H1 (cell line): ENCODE measurements around the gene MFAP4. TPM values are rescaled to one million over a fixed set of nuclear protein-coding genes. Genes with fewer than 3 reads are reported as not detected.

Experiments used
- CTCF ChIA-PET: fragments of 300-600 bp; sonication (Branson Sonifier 250); formaldehyde crosslinking; loops from one replicate; lab custom pipeline; 2021; ENCODE audit not compliant: partially characterized antibody; lab: Charles Lee
- POLR2A ChIA-PET: fragments of 300-600 bp; sonication (Branson Sonifier 250); formaldehyde crosslinking; loops from one replicate; lab custom pipeline; 2021; ENCODE audit warnings: inconsistent platforms; ENCODE audit not compliant: partially characterized antibody; lab: Charles Lee
- DNase-seq, 2 experiments: peaks; one replicate each; pipeline versions ENCODE4 v3.0.0 to v3.0.0-alpha.2; 2010 to 2022; ENCODE audit warnings: low spot score in 2 of 2, low read depth in 1 of 2, mixed read lengths in 1 of 2
- FAIRE-seq: peaks from 2 replicates; lab custom pipeline; 2011; peaks lifted over from hg19 to GRCh38; lab: Jason Lieb, UNC
- H2AFZ ChIP-seq: 2 replicates; pipeline ENCODE4 v1.8.1; 2012; ENCODE audit warnings: low read length, inconsistent platforms
- H2AK5ac ChIP-seq: 2 replicates; pipeline ENCODE4 v1.6.1; 2013; ENCODE audit warnings: low read depth, low read length
- H2BK120ac ChIP-seq: replicated peaks from 2 replicates; pipeline ENCODE3; 2013; ENCODE audit warnings: low read depth, low read length, inconsistent platforms
- H2BK12ac ChIP-seq: 2 replicates; pipeline ENCODE4 v1.6.1; 2013; ENCODE audit warnings: low read depth, low read length
- H2BK15ac ChIP-seq: 2 replicates; pipeline ENCODE4 v1.6.1; 2013; ENCODE audit warnings: low read length
- H2BK20ac ChIP-seq: 2 replicates; pipeline ENCODE4 v1.6.1; 2013; ENCODE audit warnings: low read length
- H2BK5ac ChIP-seq: 2 replicates; pipeline ENCODE4 v1.6.1; 2013; ENCODE audit warnings: low read depth, low read length
- H3K14ac ChIP-seq: 2 replicates; pipeline ENCODE4 v1.6.1; 2013; ENCODE audit warnings: inconsistent platforms; ENCODE audit not compliant: insufficient read length
- H3K18ac ChIP-seq: 2 replicates; pipeline ENCODE4 v1.6.1; 2013; ENCODE audit warnings: low read length; ENCODE audit errors: extremely low read depth
- H3K23ac ChIP-seq: 2 replicates; pipeline ENCODE4 v1.6.1; 2013; ENCODE audit warnings: inconsistent platforms; ENCODE audit not compliant: insufficient read length
- H3K23me2 ChIP-seq: 2 replicates; pipeline ENCODE4 v1.6.1; 2013; ENCODE audit warnings: low read depth, low read length
- H3K27ac ChIP-seq: 2 replicates; pipeline ENCODE4 v1.6.1; 2011; ENCODE audit warnings: low read depth, low read length, inconsistent platforms
- H3K27me3 ChIP-seq, 4 experiments: replicated peaks in 1 of 4; 1 replicate in 1 of 4; 2 replicates in 3 of 4; pipeline versions ENCODE4 v1.6.1 to v1.8.1; 2011 to 2013; ENCODE audit warnings: low read length in 3 of 4, mild to moderate bottlenecking in 3 of 4, inconsistent platforms in 2 of 4, mixed read lengths in 2 of 4, moderate library complexity in 1 of 4; ENCODE audit not compliant: control insufficient read depth in 3 of 4, insufficient read depth in 3 of 4; ENCODE audit errors: extremely low read depth in 1 of 4
- H3K36me3 ChIP-seq, 4 experiments: 2 replicates each; pipeline versions ENCODE4 v1.6.1 to v1.8.1; 2011 to 2013; ENCODE audit warnings: mild to moderate bottlenecking in 4 of 4, low read length in 3 of 4, moderate library complexity in 2 of 4, control low read depth in 1 of 4, inconsistent platforms in 1 of 4; ENCODE audit not compliant: insufficient read depth in 4 of 4, control insufficient read depth in 2 of 4
- H3K4ac ChIP-seq: replicated peaks from 2 replicates; pipeline ENCODE3; 2013; ENCODE audit warnings: low read length, low read depth, mixed read lengths, inconsistent platforms; ENCODE audit not compliant: insufficient read length
- H3K4me1 ChIP-seq, 4 experiments: replicated peaks in 1 of 4; 1 replicate in 1 of 4; 2 replicates in 3 of 4; pipeline versions ENCODE4 v1.6.1 to v1.8.1; 2011 to 2013; ENCODE audit warnings: low read length in 3 of 4, inconsistent platforms in 2 of 4, mixed read lengths in 1 of 4; ENCODE audit not compliant: insufficient read depth in 4 of 4, control insufficient read depth in 3 of 4
- H3K4me2 ChIP-seq, 2 experiments: 2 replicates each; pipeline versions ENCODE4 v1.6.1 to v1.8.1; 2011 to 2013; ENCODE audit warnings: low read depth in 2 of 2, low read length in 2 of 2, control low read depth in 1 of 2, inconsistent platforms in 1 of 2, mild to moderate bottlenecking in 1 of 2; ENCODE audit not compliant: insufficient read depth in 1 of 2
- H3K4me3 ChIP-seq, 4 experiments: fragments of 200-600, 300-600 bp in 1 of 4; sonication (generic), shearing (Covaris generic), sonication (Bioruptor Twin) in 1 of 4; 2 replicates each; pipeline versions ENCODE4 v1.5.1 to v1.8.1; 2011 to 2016; ENCODE audit warnings: low read length in 4 of 4, low read depth in 3 of 4, control low read depth in 2 of 4, inconsistent platforms in 2 of 4, mild to moderate bottlenecking in 2 of 4, mixed read lengths in 1 of 4, moderate library complexity in 1 of 4; ENCODE audit not compliant: insufficient read depth in 2 of 4; ENCODE audit errors: extremely low read depth in 1 of 4
- H3K56ac ChIP-seq: replicated peaks from 2 replicates; pipeline ENCODE3; 2013; ENCODE audit warnings: low read depth, mild to moderate bottlenecking, mixed read lengths, low read length, inconsistent platforms; ENCODE audit not compliant: insufficient read length
- H3K79me1 ChIP-seq: 2 replicates; pipeline ENCODE4 v1.6.1; 2013; ENCODE audit warnings: low read depth, low read length, control low read depth
- H3K79me2 ChIP-seq, 2 experiments: 2 replicates each; pipeline versions ENCODE4 v1.6.1 to v1.8.1; 2012 to 2013; ENCODE audit warnings: low read length in 2 of 2, mild to moderate bottlenecking in 2 of 2, inconsistent platforms in 1 of 2; ENCODE audit not compliant: insufficient read depth in 2 of 2, control insufficient read depth in 1 of 2
- H3K9ac ChIP-seq, 4 experiments: replicated peaks in 1 of 4; 1 replicate in 1 of 4; 2 replicates in 3 of 4; pipeline versions ENCODE4 v1.6.1 to v1.8.1; 2011 to 2013; ENCODE audit warnings: low read depth in 3 of 4, low read length in 3 of 4, control low read depth in 2 of 4, mild to moderate bottlenecking in 2 of 4, moderate library complexity in 2 of 4, inconsistent platforms in 1 of 4; ENCODE audit errors: extremely low read depth in 1 of 4
- H3K9me3 ChIP-seq, 2 experiments: 2 replicates each; pipeline versions ENCODE4 v1.6.1 to v1.8.1; 2012 to 2013; ENCODE audit warnings: mild to moderate bottlenecking in 2 of 2, moderate library complexity in 2 of 2, control low read depth in 1 of 2, inconsistent platforms in 1 of 2, low read depth in 1 of 2, low read length in 1 of 2, mixed read lengths in 1 of 2; ENCODE audit not compliant: insufficient read depth in 2 of 2
- H4K20me1 ChIP-seq, 2 experiments: replicated peaks in 1 of 2; 2 replicates each; pipeline versions ENCODE3 to v1.8.1; 2011 to 2013; ENCODE audit warnings: inconsistent platforms in 2 of 2, low read length in 2 of 2, mild to moderate bottlenecking in 1 of 2; ENCODE audit not compliant: insufficient read depth in 2 of 2, control insufficient read depth in 1 of 2
- H4K5ac ChIP-seq: 2 replicates; pipeline ENCODE4 v1.6.1; 2013; ENCODE audit warnings: low read length, low read depth, mixed read lengths, inconsistent platforms; ENCODE audit not compliant: insufficient read length
- H4K8ac ChIP-seq: 2 replicates; pipeline ENCODE4 v1.8.0; 2013; ENCODE audit warnings: mild to moderate bottlenecking, moderate library complexity, low read length, inconsistent platforms; ENCODE audit not compliant: insufficient read depth; ENCODE audit errors: extremely low read depth
- H4K91ac ChIP-seq: replicated peaks from 2 replicates; pipeline ENCODE3; 2013; ENCODE audit warnings: low read length, mixed read lengths, inconsistent platforms; ENCODE audit not compliant: insufficient read length
- BRCA1 ChIP-seq: IDR thresholded peaks from 2 replicates; pipeline ENCODE4 v1.6.1; 2012; ENCODE audit warnings: low read depth, low read length, improper control_type of control experiment
- CBX5 ChIP-seq: fragments of 300-800, 300-1000 bp; sonication (generic); IDR thresholded peaks from 2 replicates; pipeline ENCODE4 v1.7.1; 2016; ENCODE audit warnings: antibody characterized with exemption, low read length, low read depth
- CEBPB ChIP-seq: IDR thresholded peaks from 2 replicates; pipeline ENCODE4 v1.6.1; 2012; ENCODE audit warnings: low read depth, low read length
- EGR1 ChIP-seq: IDR thresholded peaks from 2 replicates; pipeline ENCODE4 v1.6.1; 2011; ENCODE audit warnings: low read depth, low read length, borderline replicate concordance
- POLR2A ChIP-seq, 2 experiments: IDR thresholded peaks; 1 replicate in 1 of 2; 2 replicates in 1 of 2; pipeline ENCODE4 v1.6.1; 2011; ENCODE audit warnings: low read depth in 2 of 2, low read length in 2 of 2, mild to moderate bottlenecking in 2 of 2; ENCODE audit errors: control extremely low read depth in 1 of 2
- POLR2AphosphoS5 ChIP-seq: IDR thresholded peaks from 2 replicates; pipeline ENCODE4 v1.6.1; 2011; ENCODE audit warnings: low read depth, low read length
- SIN3A ChIP-seq, 2 experiments: IDR thresholded peaks in 1 of 2; conservative IDR thresholded peaks in 1 of 2; 2 replicates each; pipeline ENCODE4 v1.6.1; 2011 to 2012; ENCODE audit warnings: low read length in 2 of 2, improper control_type of control experiment in 1 of 2, low read depth in 1 of 2, mild to moderate bottlenecking in 1 of 2
- SIRT6 ChIP-seq: IDR thresholded peaks from one replicate; pipeline ENCODE4 v1.7.1; 2012; ENCODE audit warnings: low read length, inconsistent platforms
- SUZ12 ChIP-seq: fragments of 200-600 bp; sonication (generic); IDR thresholded peaks from 2 replicates; pipeline ENCODE4 v1.6.1; 2012; ENCODE audit warnings: mild to moderate bottlenecking, inconsistent platforms, low read length, moderate library complexity, mixed read lengths
- TBP ChIP-seq: IDR thresholded peaks from 2 replicates; pipeline ENCODE4 v1.6.1; 2011; ENCODE audit warnings: low read depth, low read length, improper control_type of control experiment
- TEAD4 ChIP-seq: IDR thresholded peaks from 2 replicates; pipeline ENCODE4 v1.6.1; 2012; ENCODE audit warnings: low read depth, low read length, inconsistent platforms, mixed read lengths
- WGBS, 2 experiments: shearing (Covaris generic) in 1 of 2; methylation state at CpG; one replicate each; pipeline versions ENCODE4 v1.1.6 to v1.1.7; 2013 to 2015; ENCODE audit warnings: low lambda C conversion rate in 2 of 2, mixed read lengths in 2 of 2, inconsistent platforms in 1 of 2, low coverage in 1 of 2, missing lambda C conversion rate in 1 of 2; ENCODE audit not compliant: insufficient replicate concordance in 2 of 2, insufficient coverage in 1 of 2, insufficient read length in 1 of 2; ENCODE audit errors: extremely low coverage in 1 of 2, missing lambda C conversion rate in 1 of 2; 5-methylcytosine and 5-hydroxymethylcytosine counted together
- polyA plus RNA-seq, 7 experiments: library from polyadenylated mRNA; depleted of rRNA in 3 of 7; stranded (reverse) in 5 of 7; unstranded in 2 of 7; fragments of >200 nt in 5 of 7; fragments of 200-250 nt in 2 of 7; gene quantifications; 1 replicate in 5 of 7; 2 replicates in 1 of 7; 4 replicates in 1 of 7; pipeline versions ENCODE4 v1.2.1 to v1.2.3, GENCODE V29; 2011 to 2013; ENCODE audit warnings: missing spikeins in 2 of 7, mixed read lengths in 2 of 7
- total RNA-seq: library from RNA; stranded (reverse); fragmentation: NEBNext Ultra II Directional; extraction: Animal tissue kit (Norgen Biotek cat#: 25700); gene quantifications from 2 replicates; pipeline ENCODE4 v1.2.1, GENCODE V29; 2021

MFAP4 gene
- total and polyA plus RNA-seq, 2 of the 8 experiments (the other 6 are each of a cell fraction or from before 2014, with no cell fraction given) = 3.1 to 3.6 TPM

GRCh38 chr17:19383681-19384470, 3.1 kb downstream of the MFAP4 start:
- no peak overlapping the region for H2BK20ac ChIP-seq
- no peak overlapping the region for H2AK5ac ChIP-seq
- no peak overlapping the region for H4K91ac ChIP-seq
- H3K79me1 ChIP-seq = peaks cover 13% of the 10 kb centered on the region
- no peak overlapping the region for H3K4me2 ChIP-seq
- no peak for DNase-seq
- no peaks in the 10 kb centered on the region for H3K27me3 ChIP-seq
- H3K23me2 ChIP-seq = peaks cover 8% of the 10 kb centered on the region; the same call in 1 of the 2 replicates
- H3K9ac ChIP-seq = no peak overlapping the region
- no peak overlapping the region for H2BK120ac ChIP-seq
- no peak overlapping the region for H3K4me3 ChIP-seq
- H3K9me3 ChIP-seq = no peaks in the 10 kb centered on the region
- no peak overlapping the region for H2BK15ac ChIP-seq
- CTCF ChIA-PET = interaction anchor here (0.8 to 2.0 kb wide), 3 partner anchors 21 to 383 kb away, joined by 3 to 7 read pairs (median 4); partner anchors contain the start of gene B9D1
- POLR2A ChIA-PET = interaction anchor here (0.6 to 1.5 kb wide), 5 partner anchors 13 to 86 kb away, joined by 3 to 6 read pairs (median 3); partner anchors contain the start of gene B9D1
- H2AFZ ChIP-seq = no peak overlapping the region
- H3K18ac ChIP-seq = no peak overlapping the region
- H3K27ac ChIP-seq = no peak overlapping the region
- H4K8ac ChIP-seq = no peak overlapping the region
- 97% methylated on average over 6 of the region's 6 CpGs; no CpG with 5 or more reads in 1 of the 2 experiments for whole genome bisulfite sequencing, 2 experiments
- peaks cover 33 to 61% (median 40%) of the 10 kb centered on the region in 4 experiments for H3K36me3 ChIP-seq
- H3K4me1 ChIP-seq = peaks cover 7 to 22% (median 15%) of the 10 kb centered on the region in 4 experiments
- no peak overlapping the region for H3K14ac ChIP-seq
- no peak for FAIRE-seq
- H3K56ac ChIP-seq = no peak overlapping the region
- H2BK5ac ChIP-seq = no peak overlapping the region
- H3K23ac ChIP-seq = no peak overlapping the region
- no peak overlapping the region for H2BK12ac ChIP-seq
- no peak overlapping the region for H4K5ac ChIP-seq
- H3K79me2 ChIP-seq = peaks cover 0 to 25% of the 10 kb centered on the region in 2 experiments; a peak in 2 of 4 replicates
- no peak overlapping the region for H3K4ac ChIP-seq
- H4K20me1 ChIP-seq = peaks cover 3 to 29% of the 10 kb centered on the region in 2 experiments
- TF ChIP-seq CBX5 (no peak), BRCA1 (no peak), TEAD4 (no peak), POLR2A (IDR thresholded peaks at IDR 0.05; ENCODE audit: control extremely low read depth in 1 of 2, low read depth in 2 of 2, low read length in 2 of 2) (no peak), CEBPB (no peak), SIRT6 (no peak), EGR1 (no peak), SUZ12 (no peak), POLR2AphosphoS5 (no peak; the same call in 1 of the 2 replicates), TBP (no peak), SIN3A (conservative IDR thresholded peaks at IDR 0.05 in 1 of 2, IDR thresholded peaks at IDR 0.05 in 1 of 2; ENCODE audit: low read depth in 1 of 2, low read length in 2 of 2) (no peak)
